ENCODE measurements around the gene KIF2A.
A peak's percentile ranks its signal among the peaks of the same experiment; 100 is the strongest.

DNA sequence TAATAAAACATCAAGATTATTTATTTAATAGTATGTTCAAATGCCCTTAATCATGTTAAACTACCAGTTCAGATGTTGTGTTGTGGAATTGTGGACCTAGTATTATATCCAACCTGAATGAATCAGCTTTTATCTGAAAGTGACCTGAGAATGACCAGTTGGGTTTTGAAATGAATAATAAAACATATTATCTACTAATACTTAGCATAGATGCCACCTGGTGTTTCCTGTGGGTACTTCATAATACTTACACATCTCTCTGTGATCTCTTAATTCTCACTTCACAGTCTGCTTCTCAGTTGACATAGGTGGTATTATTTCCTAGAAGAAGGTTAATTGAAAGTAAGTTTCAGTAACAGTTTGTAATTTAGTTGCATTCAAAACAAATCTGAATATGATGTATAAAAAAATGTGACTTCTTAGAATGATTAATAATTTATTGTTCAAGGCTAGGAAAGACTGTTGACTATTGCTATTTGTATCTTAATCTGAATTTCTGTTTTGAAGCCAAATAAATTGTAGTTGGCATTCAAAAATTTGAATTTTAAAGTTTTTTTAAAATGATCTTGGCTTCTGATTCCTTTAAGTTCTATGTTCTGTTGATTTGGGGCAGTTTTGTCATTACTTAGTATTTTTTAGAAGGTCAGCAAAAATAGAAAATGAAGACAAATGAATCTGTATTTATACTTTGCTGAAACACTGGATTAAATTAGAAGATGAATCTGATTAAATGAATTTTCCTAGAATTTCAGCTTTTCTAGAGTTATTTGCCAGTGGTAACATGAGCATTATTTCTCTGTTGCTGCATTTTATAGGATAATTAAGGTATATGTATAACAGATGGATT lies 48.2 kb downstream of the KIF2A start:
- TF ChIP-seq, protein P1, sequence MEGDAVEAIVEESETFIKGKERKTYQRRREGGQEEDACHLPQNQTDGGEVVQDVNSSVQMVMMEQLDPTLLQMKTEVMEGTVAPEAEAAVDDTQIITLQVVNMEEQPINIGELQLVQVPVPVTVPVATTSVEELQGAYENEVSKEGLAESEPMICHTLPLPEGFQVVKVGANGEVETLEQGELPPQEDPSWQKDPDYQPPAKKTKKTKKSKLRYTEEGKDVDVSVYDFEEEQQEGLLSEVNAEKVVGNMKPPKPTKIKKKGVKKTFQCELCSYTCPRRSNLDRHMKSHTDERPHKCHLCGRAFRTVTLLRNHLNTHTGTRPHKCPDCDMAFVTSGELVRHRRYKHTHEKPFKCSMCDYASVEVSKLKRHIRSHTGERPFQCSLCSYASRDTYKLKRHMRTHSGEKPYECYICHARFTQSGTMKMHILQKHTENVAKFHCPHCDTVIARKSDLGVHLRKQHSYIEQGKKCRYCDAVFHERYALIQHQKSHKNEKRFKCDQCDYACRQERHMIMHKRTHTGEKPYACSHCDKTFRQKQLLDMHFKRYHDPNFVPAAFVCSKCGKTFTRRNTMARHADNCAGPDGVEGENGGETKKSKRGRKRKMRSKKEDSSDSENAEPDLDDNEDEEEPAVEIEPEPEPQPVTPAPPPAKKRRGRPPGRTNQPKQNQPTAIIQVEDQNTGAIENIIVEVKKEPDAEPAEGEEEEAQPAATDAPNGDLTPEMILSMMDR (IDR thresholded peaks at IDR 0.05 in 8 of 11, conservative IDR thresholded peaks at IDR 0.05 in 3 of 11) = peak; percentile 34 to 73 (median 66)
- TF ChIP-seq POLR2AphosphoS5 (IDR thresholded peaks at IDR 0.05) = no peak
